ENCODE results near the gene HDX.

Gene HDX

GRCh38 chrX:84362184-84362838, 139.9 kb downstream of the HDX start:
- no peak overlapping the region for H3K27ac ChIP-seq (ENCODE audit: low read length, poor library complexity, severe bottlenecking)
- WGBS, result no CpG with 5 or more reads among the region's 3 CpGs
- H3K27me3 ChIP-seq (ENCODE audit: control insufficient read depth in 1 of 2, insufficient read depth in 1 of 2, low read length in 2 of 2), result no peaks in the 10 kb centered on the region

GRCh38 chrX:84358271-84358670, 144.0 kb downstream of the HDX start:
- H4K8ac ChIP-seq (ENCODE audit: low read length), result no peak overlapping the region
- no peak for DNase-seq
- no peak overlapping the region for H3K4ac ChIP-seq (ENCODE audit: low read depth in 1 of 2, low read length in 2 of 2)
- no peaks in the 10 kb centered on the region for H3K79me1 ChIP-seq (replicated peaks; ENCODE audit: low read length, poor library complexity, severe bottlenecking)
- H2BK12ac ChIP-seq (ENCODE audit: low read length in 2 of 2), result no peak overlapping the region
- H3K23ac ChIP-seq (ENCODE audit: low read length in 2 of 2), result no peak overlapping the region
- no peak overlapping the region for H2BK5ac ChIP-seq (ENCODE audit: low read depth, low read length, poor library complexity, severe bottlenecking)
- no peak overlapping the region for H3K9ac ChIP-seq (ENCODE audit: low read length)
- no peaks in the 10 kb centered on the region for H3K27me3 ChIP-seq (ENCODE audit: control insufficient read depth in 1 of 2, insufficient read depth in 1 of 2, low read length in 2 of 2)
- no peak overlapping the region for H2AK5ac ChIP-seq (ENCODE audit: low read length, severe bottlenecking)
- H4K91ac ChIP-seq (ENCODE audit: low read length), result no peak overlapping the region
- H3K18ac ChIP-seq (ENCODE audit: low read depth in 1 of 2, low read length in 2 of 2), result no peak overlapping the region
- H2AFZ ChIP-seq (ENCODE audit: low read depth, low read length), result no peak overlapping the region
- no peaks in the 10 kb centered on the region for H3K4me1 ChIP-seq (ENCODE audit: control insufficient read depth, insufficient read depth, low read depth, low read length)
- 100% methylated on average over 1 of the region's 1 CpG for WGBS
- H3K36me3 ChIP-seq (ENCODE audit: control insufficient read depth in 1 of 2, insufficient read depth in 2 of 2, low read depth in 1 of 2, low read length in 2 of 2), result no peaks in the 10 kb centered on the region
- no peak overlapping the region for H3K27ac ChIP-seq (ENCODE audit: low read length, poor library complexity, severe bottlenecking)
- H2BK15ac ChIP-seq (ENCODE audit: low read depth, poor library complexity, severe bottlenecking), result no peak overlapping the region
- H3K9me3 ChIP-seq (ENCODE audit: control insufficient read depth, low read length), result no peaks in the 10 kb centered on the region
- no peak overlapping the region for H3K4me3 ChIP-seq (ENCODE audit: insufficient read depth in 1 of 2, low read depth in 1 of 2, low read length in 2 of 2)
- no peak overlapping the region for H3K14ac ChIP-seq (ENCODE audit: low read length in 2 of 2)
- H2BK120ac ChIP-seq (ENCODE audit: low read depth, low read length), result no peak overlapping the region
- no peak overlapping the region for H3K4me2 ChIP-seq (ENCODE audit: low read length, poor library complexity, severe bottlenecking)

More at GRCh38 chrX:84362184-84362838, 139.9 kb downstream of the HDX start:
- no peak overlapping the region for H3K18ac ChIP-seq (ENCODE audit: low read depth in 1 of 2, low read length in 2 of 2)
- no peak overlapping the region for H2AFZ ChIP-seq (ENCODE audit: low read depth, low read length)
- H3K4ac ChIP-seq (ENCODE audit: low read depth in 1 of 2, low read length in 2 of 2), result no peak overlapping the region
- H3K9ac ChIP-seq (ENCODE audit: low read length), result peak overlapping the region; percentile 80
- no peaks in the 10 kb centered on the region for H3K79me1 ChIP-seq (replicated peaks; ENCODE audit: low read length, poor library complexity, severe bottlenecking)
- no peak overlapping the region for H2BK120ac ChIP-seq (ENCODE audit: low read depth, low read length)
- H2AK5ac ChIP-seq (ENCODE audit: low read length, severe bottlenecking), result no peak overlapping the region
- no peak overlapping the region for H2BK12ac ChIP-seq (ENCODE audit: low read length in 2 of 2)
- no peak for DNase-seq
- no peaks in the 10 kb centered on the region for H3K36me3 ChIP-seq (ENCODE audit: control insufficient read depth in 1 of 2, insufficient read depth in 2 of 2, low read depth in 1 of 2, low read length in 2 of 2)
- no peak overlapping the region for H3K4me3 ChIP-seq (ENCODE audit: insufficient read depth in 1 of 2, low read depth in 1 of 2, low read length in 2 of 2)
- no peak overlapping the region for H4K8ac ChIP-seq (ENCODE audit: low read length)
- no peaks in the 10 kb centered on the region for H3K4me1 ChIP-seq (ENCODE audit: control insufficient read depth, insufficient read depth, low read depth, low read length)
- H2BK15ac ChIP-seq (ENCODE audit: low read depth, poor library complexity, severe bottlenecking), result no peak overlapping the region
- no peak overlapping the region for H2BK5ac ChIP-seq (ENCODE audit: low read depth, low read length, poor library complexity, severe bottlenecking)
- no peak overlapping the region for H3K14ac ChIP-seq (ENCODE audit: low read length in 2 of 2)
- H4K91ac ChIP-seq (ENCODE audit: low read length), result no peak overlapping the region
- H3K4me2 ChIP-seq (ENCODE audit: low read length, poor library complexity, severe bottlenecking), result no peak overlapping the region
- no peak overlapping the region for H3K23ac ChIP-seq (ENCODE audit: low read length in 2 of 2)
- H3K9me3 ChIP-seq (ENCODE audit: control insufficient read depth, low read length), result peaks cover 3% of the 10 kb centered on the region

- no peak for DNase-seq
- Histone ChIP-seq H3K4me2 (ENCODE audit: low read length, poor library complexity, severe bottlenecking) (no peak overlapping the region), H3K79me1 (replicated peaks; ENCODE audit: low read length, poor library complexity, severe bottlenecking) (no peaks in the 10 kb centered on the region), H3K23ac (ENCODE audit: low read length in 2 of 2) (no peak overlapping the region), H2BK15ac (ENCODE audit: low read depth, poor library complexity, severe bottlenecking) (no peak overlapping the region), H2AFZ (ENCODE audit: low read depth, low read length) (no peak overlapping the region), H3K27me3 (ENCODE audit: control insufficient read depth in 1 of 2, insufficient read depth in 1 of 2, low read length in 2 of 2) (no peaks in the 10 kb centered on the region), H3K27ac (ENCODE audit: low read length, poor library complexity, severe bottlenecking) (no peak overlapping the region), H3K36me3 (ENCODE audit: control insufficient read depth in 1 of 2, insufficient read depth in 2 of 2, low read depth in 1 of 2, low read length in 2 of 2) (no peaks in the 10 kb centered on the region), H3K18ac (ENCODE audit: low read depth in 1 of 2, low read length in 2 of 2) (no peak overlapping the region), H2BK120ac (ENCODE audit: low read depth, low read length) (no peak overlapping the region), H3K4me3 (ENCODE audit: insufficient read depth in 1 of 2, low read depth in 1 of 2, low read length in 2 of 2) (no peak overlapping the region), H3K4me1 (ENCODE audit: control insufficient read depth, insufficient read depth, low read depth, low read length) (no peaks in the 10 kb centered on the region), H3K14ac (ENCODE audit: low read length in 2 of 2) (no peak overlapping the region), H4K91ac (ENCODE audit: low read length) (no peak overlapping the region), H2BK12ac (ENCODE audit: low read length in 2 of 2) (no peak overlapping the region), H2AK5ac (ENCODE audit: low read length, severe bottlenecking) (no peak overlapping the region), H3K9ac (ENCODE audit: low read length) (no peak overlapping the region), H3K9me3 (ENCODE audit: control insufficient read depth, low read length) (no peaks in the 10 kb centered on the region), H4K8ac (ENCODE audit: low read length) (no peak overlapping the region), H2BK5ac (ENCODE audit: low read depth, low read length, poor library complexity, severe bottlenecking) (no peak overlapping the region), H3K4ac (ENCODE audit: low read depth in 1 of 2, low read length in 2 of 2) (no peak overlapping the region)
These were observed 145.0 kb downstream of the HDX start for GRCh38 chrX:84357296-84357695.

- Histone ChIP-seq H3K14ac (ENCODE audit: low read length in 2 of 2) (no peak overlapping the region), H3K4me2 (ENCODE audit: low read length, poor library complexity, severe bottlenecking) (no peak overlapping the region), H3K27ac (ENCODE audit: low read length, poor library complexity, severe bottlenecking) (no peak overlapping the region), H3K4me1 (ENCODE audit: control insufficient read depth, insufficient read depth, low read depth, low read length) (no peaks in the 10 kb centered on the region), H2AFZ (ENCODE audit: low read depth, low read length) (no peak overlapping the region), H3K18ac (ENCODE audit: low read depth in 1 of 2, low read length in 2 of 2) (no peak overlapping the region), H3K4ac (ENCODE audit: low read depth in 1 of 2, low read length in 2 of 2) (no peak overlapping the region), H3K79me1 (replicated peaks; ENCODE audit: low read length, poor library complexity, severe bottlenecking) (no peaks in the 10 kb centered on the region), H3K27me3 (ENCODE audit: control insufficient read depth in 1 of 2, insufficient read depth in 1 of 2, low read length in 2 of 2) (no peaks in the 10 kb centered on the region), H2BK15ac (ENCODE audit: low read depth, poor library complexity, severe bottlenecking) (no peak overlapping the region), H4K8ac (ENCODE audit: low read length) (no peak overlapping the region), H3K23ac (ENCODE audit: low read length in 2 of 2) (no peak overlapping the region), H3K9ac (ENCODE audit: low read length) (no peak overlapping the region), H2BK5ac (ENCODE audit: low read depth, low read length, poor library complexity, severe bottlenecking) (no peak overlapping the region), H2BK12ac (ENCODE audit: low read length in 2 of 2) (no peak overlapping the region), H3K36me3 (ENCODE audit: control insufficient read depth in 1 of 2, insufficient read depth in 2 of 2, low read depth in 1 of 2, low read length in 2 of 2) (no peaks in the 10 kb centered on the region), H2BK120ac (ENCODE audit: low read depth, low read length) (no peak overlapping the region), H2AK5ac (ENCODE audit: low read length, severe bottlenecking) (no peak overlapping the region), H3K4me3 (ENCODE audit: insufficient read depth in 1 of 2, low read depth in 1 of 2, low read length in 2 of 2) (no peak overlapping the region), H4K91ac (ENCODE audit: low read length) (no peak overlapping the region), H3K9me3 (ENCODE audit: control insufficient read depth, low read length) (no peaks in the 10 kb centered on the region)
- 86% methylated on average over 1 of the region's 1 CpG for WGBS
- DNase-seq, result peak; percentile 57
These were observed 161.3 kb downstream of the HDX start for GRCh38 chrX:84340968-84341367.

Data from mesenchymal stem cell (in vitro differentiated cells and primary cell).